ENCODE measurements around the gene TAAR2.

TAAR2 gene

GRCh38 chr6:132570221-132570777 lies 53.8 kb downstream of the TAAR2 start, which contains the start of gene TAAR6:
TSS of gene TAAR6 (plus strand) at chr6:132570322. CDS start at chr6:132570322, 0 bp downstream.
- H3K4me1 ChIP-seq (ENCODE audit: control insufficient read depth, insufficient read depth, low read length), result no peaks in the 10 kb centered on the region
- no peaks in the 10 kb centered on the region for H3K36me3 ChIP-seq (ENCODE audit: insufficient read depth, low read length)
- H3K27me3 ChIP-seq (ENCODE audit: control insufficient read depth, insufficient read depth, low read length), result peaks cover 58% of the 10 kb centered on the region
- H3K9me3 ChIP-seq (replicated peaks; ENCODE audit: low read length), result no peaks in the 10 kb centered on the region
- H3K9ac ChIP-seq (ENCODE audit: low read depth, low read length), result no peak within 1 kb of the TSS
- H3K4me3 ChIP-seq (ENCODE audit: low read length), result no peak within 1 kb of the TSS
- no peak within 1 kb of the TSS for H3K4me2 ChIP-seq (ENCODE audit: low read length)

GRCh38 chr6:132569170-132569569 lies 54.9 kb downstream of the TAAR2 start:
- peaks cover 57% of the 10 kb centered on the region for H3K27me3 ChIP-seq (ENCODE audit: control insufficient read depth, insufficient read depth, low read length)
- no peaks in the 10 kb centered on the region for H3K36me3 ChIP-seq (ENCODE audit: insufficient read depth, low read length)
- no peak overlapping the region for H3K9ac ChIP-seq (ENCODE audit: low read depth, low read length)
- H3K4me2 ChIP-seq (ENCODE audit: low read length), result no peak overlapping the region
- no peaks in the 10 kb centered on the region for H3K4me1 ChIP-seq (ENCODE audit: control insufficient read depth, insufficient read depth, low read length)
- no peaks in the 10 kb centered on the region for H3K9me3 ChIP-seq (replicated peaks; ENCODE audit: low read length)
- no peak overlapping the region for H3K4me3 ChIP-seq (ENCODE audit: low read length)

GRCh38 chr6:132568611-132569010 lies 55.5 kb downstream of the TAAR2 start:
- H3K4me3 ChIP-seq (ENCODE audit: low read length), result no peak overlapping the region
- H3K27me3 ChIP-seq (ENCODE audit: control insufficient read depth, insufficient read depth, low read length), result peaks cover 54% of the 10 kb centered on the region
- H3K9me3 ChIP-seq (replicated peaks; ENCODE audit: low read length), result no peaks in the 10 kb centered on the region
- H3K9ac ChIP-seq (ENCODE audit: low read depth, low read length), result no peak overlapping the region
- no peak overlapping the region for H3K4me2 ChIP-seq (ENCODE audit: low read length)
- no peaks in the 10 kb centered on the region for H3K36me3 ChIP-seq (ENCODE audit: insufficient read depth, low read length)
- H3K4me1 ChIP-seq (ENCODE audit: control insufficient read depth, insufficient read depth, low read length), result no peaks in the 10 kb centered on the region

- Histone ChIP-seq H3K4me1 (ENCODE audit: control insufficient read depth, insufficient read depth, low read length) (no peaks in the 10 kb centered on the region), H3K36me3 (ENCODE audit: insufficient read depth, low read length) (no peaks in the 10 kb centered on the region), H3K4me2 (ENCODE audit: low read length) (no peak overlapping the region), H3K27me3 (ENCODE audit: control insufficient read depth, insufficient read depth, low read length) (peaks cover 49% of the 10 kb centered on the region), H3K9me3 (replicated peaks; ENCODE audit: low read length) (no peaks in the 10 kb centered on the region), H3K4me3 (ENCODE audit: low read length) (no peak overlapping the region), H3K9ac (ENCODE audit: low read depth, low read length) (no peak overlapping the region)
These were observed 56.5 kb downstream of the TAAR2 start for GRCh38 chr6:132567566-132567965.
